HepG2 (cell line): ENCODE measurements around the gene TPM2. TPM values are rescaled to one million over a fixed set of nuclear protein-coding genes. Genes with fewer than 3 reads are reported as not detected.

Experiments used
- ATAC-seq: fragments of 200-7000 bp; cut with Tn5 transposase; 3 replicates; pipeline ENCODE4 v1.9.1; 2020; ENCODE audit warnings: mild to moderate bottlenecking, moderate library complexity
- BruUV-seq: library from RNA; stranded (reverse); fragments of 400-500 nt; replicated peaks from 2 replicates; lab custom pipeline; 2021; lab: Mats Ljungman, UMichigan
- CTCF ChIA-PET: fragments of 300-600 bp; formaldehyde crosslinking; extraction: SDS; loops from one replicate; lab custom pipeline; 2021; ENCODE audit warnings: low total read pairs, inconsistent platforms, low intra/inter-chr PET ratio; lab: Yijun Ruan, JAX
- POLR2A ChIA-PET: fragments of 350-600 bp; sonication (Branson Sonifier 250); formaldehyde crosslinking; loops from one replicate; lab custom pipeline; 2020; ENCODE audit warnings: antibody characterized with exemption, inconsistent platforms; lab: Yijun Ruan, JAX
- DNase-seq: peaks from one replicate; pipeline ENCODE4 v3.0.0-alpha.2; 2015; ENCODE audit warnings: low spot score
- FAIRE-seq: peaks from 3 replicates; lab custom pipeline; 2011; peaks lifted over from hg19 to GRCh38; lab: Jason Lieb, UNC
- H2AFZ ChIP-seq: one replicate; pipeline ENCODE4 v1.6.1; 2011; ENCODE audit warnings: low read length, inconsistent platforms
- H3K27ac ChIP-seq: fragments of 300-600 bp; 3 replicates; pipeline ENCODE4 v1.8.0; 2011; ENCODE audit warnings: mixed run types, mild to moderate bottlenecking, mixed read lengths, low read length, inconsistent platforms; ENCODE audit not compliant: insufficient read depth; ENCODE audit errors: extremely low read length
- H3K27me3 ChIP-seq, 2 experiments: fragments of 200-600 bp in 1 of 2; 2 replicates in 1 of 2; 3 replicates in 1 of 2; pipeline versions ENCODE4 v1.6.0 to v1.8.0; 2011; ENCODE audit warnings: low read length in 2 of 2, mild to moderate bottlenecking in 2 of 2, moderate library complexity in 2 of 2, inconsistent platforms in 1 of 2; ENCODE audit not compliant: insufficient read depth in 2 of 2, control insufficient read depth in 1 of 2
- H3K36me3 ChIP-seq, 2 experiments: fragments of 200-600 bp in 1 of 2; replicated peaks in 1 of 2; 2 replicates in 1 of 2; 3 replicates in 1 of 2; pipeline versions ENCODE4 v1.5.1 to v1.8.0; 2011; ENCODE audit warnings: low read length in 2 of 2, inconsistent platforms in 1 of 2; ENCODE audit not compliant: insufficient read depth in 2 of 2, control insufficient read depth in 1 of 2
- H3K4me1 ChIP-seq: 2 replicates; pipeline ENCODE4 v1.5.1; 2012; ENCODE audit warnings: low read length, inconsistent platforms; ENCODE audit not compliant: insufficient read depth
- H3K4me2 ChIP-seq: 2 replicates; pipeline ENCODE4 v1.6.0; 2011; ENCODE audit warnings: low read depth, low read length, inconsistent platforms
- H3K4me3 ChIP-seq, 3 experiments: fragments of 200-600 bp in 1 of 3; sonication (generic), shearing (Covaris generic) in 1 of 3; replicated peaks in 1 of 3; 2 replicates each; pipeline ENCODE4 v1.5.1; 2011 to 2016; ENCODE audit warnings: low read length in 3 of 3, inconsistent platforms in 2 of 3, low read depth in 2 of 3, mild to moderate bottlenecking in 2 of 3, control low read depth in 1 of 3, mixed read lengths in 1 of 3; ENCODE audit not compliant: insufficient read depth in 1 of 3
- H3K79me2 ChIP-seq: one replicate; pipeline ENCODE4 v1.6.1; 2011; ENCODE audit warnings: low read length, inconsistent platforms; ENCODE audit not compliant: insufficient read depth
- H3K9ac ChIP-seq: 2 replicates; pipeline ENCODE4 v1.6.0; 2011; ENCODE audit warnings: mild to moderate bottlenecking, low read depth, low read length, inconsistent platforms; ENCODE audit not compliant: insufficient read depth
- H3K9me3 ChIP-seq: 2 replicates; pipeline ENCODE4 v1.5.1; 2012; ENCODE audit warnings: mild to moderate bottlenecking, low read length
- H4K20me1 ChIP-seq: 2 replicates; pipeline ENCODE4 v1.6.0; 2011; ENCODE audit warnings: inconsistent platforms, mild to moderate bottlenecking, low read length, moderate library complexity; ENCODE audit not compliant: insufficient read depth
- FOSL2 ChIP-seq: sonication (generic); formaldehyde crosslinking; IDR thresholded peaks from 2 replicates; pipeline ENCODE4 v1.4.0; 2020; ENCODE audit warnings: missing genetic modification reagents
- MXD4 ChIP-seq: IDR thresholded peaks from 2 replicates; pipeline ENCODE4 v1.6.1; 2016; ENCODE audit warnings: mild to moderate bottlenecking, missing biosample characterization, missing genetic modification reagents
- NR2F1 ChIP-seq, 2 experiments: fragments of 450-650 bp in 1 of 2; formaldehyde crosslinking in 1 of 2; IDR thresholded peaks; 2 replicates each; pipeline versions ENCODE4 v1.5.0 to v1.6.1; 2016 to 2020; ENCODE audit warnings: mild to moderate bottlenecking in 1 of 2, missing compliant biosample characterization in 1 of 2, missing genetic modification reagents in 1 of 2, moderate library complexity in 1 of 2
- NR2F6 ChIP-seq, 2 experiments: IDR thresholded peaks; 2 replicates each; pipeline ENCODE4 v1.6.1; 2016; ENCODE audit warnings: antibody characterized with exemption in 1 of 2, mild to moderate bottlenecking in 1 of 2
- ZNF512 ChIP-seq: sonication (generic); formaldehyde crosslinking; IDR thresholded peaks from 2 replicates; pipeline ENCODE4 v1.4.0; 2020; ENCODE audit warnings: mild to moderate bottlenecking, missing genetic modification reagents
- ZNF616 ChIP-seq: sonication (generic); formaldehyde crosslinking; IDR thresholded peaks from 2 replicates; pipeline ENCODE4 v1.5.0; 2020; ENCODE audit warnings: low read depth, mild to moderate bottlenecking, missing genetic modification reagents
- ZNF639 ChIP-seq: conservative IDR thresholded peaks from 2 replicates; pipeline ENCODE4 v1.6.1; 2018; ENCODE audit warnings: missing genetic modification reagents
- ZSCAN25 ChIP-seq: sonication (generic); formaldehyde crosslinking; IDR thresholded peaks from 2 replicates; pipeline ENCODE4 v1.8.0; 2022; ENCODE audit warnings: mild to moderate bottlenecking, missing genetic modification reagents
- whole genome bisulfite sequencing: methylation state at CpG from one replicate; pipeline ENCODE4 v1.1.6; 2017; ENCODE audit warnings: low lambda C conversion rate; 5-methylcytosine and 5-hydroxymethylcytosine counted together
- in situ Hi-C: cut with HindIII; loops from 2 replicates; pipeline ENCODE4 v1.10.0; 2017; ENCODE audit warnings: low pct_unique_long_range_greater_than_20kb; ENCODE audit not compliant: extremely low pct_ligation_motif_present
- intact Hi-C: fragments of 100-400 bp; cut with micrococcal nuclease; formaldehyde crosslinking; loops from one replicate; pipeline ENCODE4 v1.10.0; 2022; ENCODE audit not compliant: unreplicated experiment
- polyA plus RNA-seq, 8 experiments: library from polyadenylated mRNA; depleted of rRNA in 3 of 8; stranded (reverse) in 7 of 8; unstranded in 1 of 8; fragments of >200 nt; fragmentation: Illumina TruSeq in 4 of 8; extraction: Trizol in 4 of 8; gene quantifications; 2 replicates each; pipeline versions ENCODE4 v1.2.1 to v1.2.3, GENCODE V29; 2011 to 2016; ENCODE audit warnings: low read depth in 4 of 8, missing spikeins in 1 of 8, mixed read lengths in 1 of 8; ENCODE audit not compliant: insufficient read depth in 1 of 8
- total RNA-seq, 5 experiments: library from RNA; depleted of rRNA; stranded (reverse); fragments of >200 nt; fragmentation: Illumina TruSeq; extraction: Trizol; gene quantifications; 2 replicates each; pipeline ENCODE4 v1.2.3, GENCODE V29; 2016; ENCODE audit warnings: low read depth in 1 of 5

Gene TPM2
- total and polyA plus RNA-seq, 2 of the 13 experiments (the other 11 are each of a cell fraction or from before 2014, with no cell fraction given): 3.1 to 10.7 TPM

GRCh38 chr9:35688558-35689541, 875 bp downstream of the TPM2 start:
- H3K4me3 ChIP-seq: peak overlapping the region in 1 of 3 experiments; percentile 23; a peak in 1 of 6 replicates
- BruUV-seq: no TSS peak
- CTCF ChIA-PET: no interaction called here
- no peak overlapping the region for H3K27ac ChIP-seq
- H3K4me2 ChIP-seq: peak overlapping the region; percentile 45
- no peaks in the 10 kb centered on the region for H3K79me2 ChIP-seq
- peaks cover 63% of the 10 kb centered on the region for H3K4me1 ChIP-seq
- no peaks in the 10 kb centered on the region for H3K9me3 ChIP-seq
- 52% methylated on average over 12 of the region's 12 CpGs for WGBS
- no peaks in the 10 kb centered on the region for H3K36me3 ChIP-seq
- FAIRE-seq (no peak), DNase-seq (peak; percentile 39), ATAC-seq (peak; percentile 9)
- TF ChIP-seq ZSCAN25 (CRISPR knock-in tag): no peak
- peak in 1 of 2 experiments; percentile 82; a peak in 2 of 4 replicates for TF ChIP-seq NR2F1 (CRISPR knock-in tag; IDR thresholded peaks at IDR 0.05)
- no peak for TF ChIP-seq MXD4 (CRISPR knock-in tag)
- peak; percentile 71 for TF ChIP-seq NR2F6 (IDR thresholded peaks at IDR 0.05)
- TF ChIP-seq NR2F6 (CRISPR knock-in tag; IDR thresholded peaks at IDR 0.05): peak; percentile 42; the same call in 1 of the 2 replicates
- no peak for TF ChIP-seq ZNF616
- TF ChIP-seq FOSL2 (CRISPR knock-in tag): peak; percentile 40; the same call in 1 of the 2 replicates
- no peak for TF ChIP-seq ZNF639
- no peak for TF ChIP-seq ZNF512 (CRISPR knock-in tag)
- intact Hi-C loops: no loop called here
- no peaks in the 10 kb centered on the region for H4K20me1 ChIP-seq
- in situ Hi-C loops: no loop called here
- POLR2A ChIA-PET: interaction anchor here (1.1 to 6.1 kb wide), 5 partner anchors 8 to 43 kb away, joined by 3 to 68 read pairs (median 8); partner anchors contain the start of genes ARHGEF39, CCDC107 and RMRP
- H2AFZ ChIP-seq: no peak overlapping the region
- no peak overlapping the region for H3K9ac ChIP-seq
- no peaks in the 10 kb centered on the region for H3K27me3 ChIP-seq
